Liver (tissue), 9 donors: ENCODE measurements around the gene PCNX3. TPM values are rescaled to one million over a fixed set of nuclear protein-coding genes. Genes with fewer than 3 reads are reported as not detected.

ENCODE experiments used
- DNase-seq: peaks from one replicate; pipeline ENCODE4 v3.0.0-alpha.2; 2017; ENCODE audit warnings: low spot score
- H3K27ac ChIP-seq, 2 donors: one replicate each; pipeline ENCODE4 v1.7.0; 2013; ENCODE audit warnings: inconsistent platforms in 2 of 2, low read length in 2 of 2, control low read depth in 1 of 2, low read depth in 1 of 2, mild to moderate bottlenecking in 1 of 2
- H3K27me3 ChIP-seq, 4 donors: one replicate each; pipeline versions ENCODE4 v1.6.1 to v1.7.0; 2013; ENCODE audit warnings: low read length in 3 of 4, inconsistent platforms in 1 of 4, mild to moderate bottlenecking in 1 of 4, moderate library complexity in 1 of 4; ENCODE audit not compliant: control insufficient read depth in 4 of 4, insufficient read depth in 4 of 4
- H3K36me3 ChIP-seq, 4 donors: one replicate each; pipeline versions ENCODE4 v1.6.1 to v1.7.0; 2013; ENCODE audit warnings: low read length in 3 of 4, mild to moderate bottlenecking in 3 of 4, low read depth in 1 of 4, moderate library complexity in 1 of 4; ENCODE audit not compliant: control insufficient read depth in 4 of 4, insufficient read depth in 3 of 4
- H3K4me1 ChIP-seq, 4 donors: one replicate each; pipeline versions ENCODE4 v1.6.1 to v1.7.0; 2013; ENCODE audit warnings: low read length in 3 of 4, mild to moderate bottlenecking in 3 of 4, moderate library complexity in 1 of 4; ENCODE audit not compliant: control insufficient read depth in 4 of 4, insufficient read depth in 4 of 4
- H3K4me3 ChIP-seq, 3 donors: one replicate each; pipeline versions ENCODE4 v1.6.1 to v1.7.0; 2013; ENCODE audit warnings: low read length in 3 of 3, control low read depth in 1 of 3, low read depth in 1 of 3, mild to moderate bottlenecking in 1 of 3
- H3K9ac ChIP-seq, 2 donors: one replicate each; pipeline ENCODE4 v1.7.0; 2013; ENCODE audit warnings: low read length in 2 of 2, mild to moderate bottlenecking in 2 of 2, moderate library complexity in 2 of 2, control low read depth in 1 of 2, low read depth in 1 of 2
- H3K9me3 ChIP-seq, 4 donors: one replicate each; pipeline versions ENCODE4 v1.6.1 to v1.7.0; 2013; ENCODE audit warnings: low read length in 3 of 4; ENCODE audit not compliant: control insufficient read depth in 4 of 4
- EGR1 ChIP-seq, 2 donors: IDR thresholded peaks; 2 replicates each; pipeline ENCODE4 v1.6.1; 2016 to 2018; ENCODE audit warnings: antibody characterized with exemption in 2 of 2, low read depth in 2 of 2
- FOXA2 ChIP-seq: IDR thresholded peaks from 2 replicates; pipeline ENCODE4 v1.6.1; 2016; ENCODE audit warnings: antibody characterized with exemption
- GABPA ChIP-seq, 2 donors: IDR thresholded peaks in 1 of 2; conservative IDR thresholded peaks in 1 of 2; 2 replicates each; pipeline ENCODE4 v1.6.1; 2016; ENCODE audit warnings: antibody characterized with exemption in 2 of 2, mild to moderate bottlenecking in 1 of 2, moderate library complexity in 1 of 2
- HNF4G ChIP-seq: IDR thresholded peaks from 2 replicates; pipeline ENCODE4 v1.6.1; 2016; ENCODE audit warnings: antibody characterized with exemption
- JUND ChIP-seq, 2 donors: IDR thresholded peaks; 2 replicates each; pipeline ENCODE4 v1.6.1; 2016; ENCODE audit warnings: antibody characterized with exemption in 2 of 2
- NR2F2 ChIP-seq: IDR thresholded peaks from 2 replicates; pipeline ENCODE4 v1.6.1; 2016; ENCODE audit warnings: antibody characterized with exemption
- RAD21 ChIP-seq, 2 donors: IDR thresholded peaks; 2 replicates each; pipeline ENCODE4 v1.6.1; 2016; ENCODE audit warnings: antibody characterized with exemption in 2 of 2, mild to moderate bottlenecking in 2 of 2
- RXRA ChIP-seq, 2 donors: IDR thresholded peaks; 2 replicates each; pipeline ENCODE4 v1.6.1; 2017 to 2018; ENCODE audit warnings: antibody characterized with exemption in 2 of 2, mild to moderate bottlenecking in 1 of 2
- SP1 ChIP-seq: IDR thresholded peaks from 2 replicates; pipeline ENCODE4 v1.6.1; 2018; ENCODE audit warnings: antibody characterized with exemption, mild to moderate bottlenecking
- TAF1 ChIP-seq: conservative IDR thresholded peaks from 2 replicates; pipeline ENCODE4 v1.6.1; 2016; ENCODE audit warnings: antibody characterized with exemption, mild to moderate bottlenecking
- YY1 ChIP-seq: IDR thresholded peaks from 2 replicates; pipeline ENCODE4 v1.6.1; 2016; ENCODE audit warnings: antibody characterized with exemption, mild to moderate bottlenecking
- WGBS: extraction: QIAGEN DNeasy Blood & Tissue Kit; methylation state at CpG from one replicate; pipeline ENCODE4 v1.1.7; 2013; 5-methylcytosine and 5-hydroxymethylcytosine counted together
- polyA plus RNA-seq, 2 donors: library from polyadenylated mRNA; stranded (reverse) in 1 of 2; unstranded in 1 of 2; fragments of 200-250 nt in 1 of 2; fragments of >200 nt in 1 of 2; fragmentation: Nextera tagmentation in 1 of 2; extraction: Ambion mirVana in 1 of 2; gene quantifications; one replicate each; pipeline versions ENCODE4 v1.2.1 to v1.2.3, GENCODE V29; 2013 to 2015
- total RNA-seq, 2 donors: library from RNA; depleted of rRNA; stranded (reverse); fragments of >200 nt; gene quantifications; one replicate each; pipeline ENCODE4 v1.2.3, GENCODE V29; 2014
- TF ChIP-seq, protein P1 (sequence below): IDR thresholded peaks from 2 replicates; pipeline ENCODE4 v1.6.1; 2016; ENCODE audit warnings: antibody characterized with exemption
- TF ChIP-seq, protein P2 (sequence below): fragments of 150-350 bp; IDR thresholded peaks from 2 replicates; pipeline ENCODE4 v1.5.1; 2017; ENCODE audit warnings: improper control_type of control experiment, low read depth, low read length; ENCODE audit not compliant: missing input control
- TF ChIP-seq, protein P3 (sequence below): IDR thresholded peaks from 2 replicates; pipeline ENCODE4 v1.6.1; 2016; ENCODE audit warnings: antibody characterized with exemption
- donor health status: healthy.
- donor health status: healthy.
- donor health status: healthy.
- donor health status: healthy.
- donor health status: healthy.

PCNX3 gene
- total and polyA plus RNA-seq, 4 donors = 4.7 to 13.4 (median 12.1) TPM

GRCh38 chr11:65589444-65590239 lies 25.9 kb upstream of the PCNX3 start:
- no peaks in the 10 kb centered on the region for H3K27me3 ChIP-seq
- no peak overlapping the region for H3K4me3 ChIP-seq
- H3K27ac ChIP-seq = no peak overlapping the region
- H3K4me1 ChIP-seq = peaks cover 0 to 7% (median 0%) of the 10 kb centered on the region in 4 donors
- no peak for TF ChIP-seq GABPA (IDR thresholded peaks at IDR 0.05 in 1 of 2, conservative IDR thresholded peaks at IDR 0.05 in 1 of 2)
- TF ChIP-seq, protein P1, sequence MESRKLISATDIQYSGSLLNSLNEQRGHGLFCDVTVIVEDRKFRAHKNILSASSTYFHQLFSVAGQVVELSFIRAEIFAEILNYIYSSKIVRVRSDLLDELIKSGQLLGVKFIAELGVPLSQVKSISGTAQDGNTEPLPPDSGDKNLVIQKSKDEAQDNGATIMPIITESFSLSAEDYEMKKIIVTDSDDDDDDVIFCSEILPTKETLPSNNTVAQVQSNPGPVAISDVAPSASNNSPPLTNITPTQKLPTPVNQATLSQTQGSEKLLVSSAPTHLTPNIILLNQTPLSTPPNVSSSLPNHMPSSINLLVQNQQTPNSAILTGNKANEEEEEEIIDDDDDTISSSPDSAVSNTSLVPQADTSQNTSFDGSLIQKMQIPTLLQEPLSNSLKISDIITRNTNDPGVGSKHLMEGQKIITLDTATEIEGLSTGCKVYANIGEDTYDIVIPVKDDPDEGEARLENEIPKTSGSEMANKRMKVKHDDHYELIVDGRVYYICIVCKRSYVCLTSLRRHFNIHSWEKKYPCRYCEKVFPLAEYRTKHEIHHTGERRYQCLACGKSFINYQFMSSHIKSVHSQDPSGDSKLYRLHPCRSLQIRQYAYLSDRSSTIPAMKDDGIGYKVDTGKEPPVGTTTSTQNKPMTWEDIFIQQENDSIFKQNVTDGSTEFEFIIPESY = no peak
- no peak for TF ChIP-seq EGR1 (IDR thresholded peaks at IDR 0.05; ENCODE audit: low read depth in 2 of 2)
- TF ChIP-seq JUND (IDR thresholded peaks at IDR 0.05) = no peak
- H3K9me3 ChIP-seq = no peaks in the 10 kb centered on the region
- no peak overlapping the region for H3K9ac ChIP-seq
- H3K36me3 ChIP-seq = peaks cover 0 to 2% (median 0%) of the 10 kb centered on the region in 4 donors
- 84% methylated on average over 9 of the region's 9 CpGs for WGBS
- DNase-seq = no peak

DNA sequence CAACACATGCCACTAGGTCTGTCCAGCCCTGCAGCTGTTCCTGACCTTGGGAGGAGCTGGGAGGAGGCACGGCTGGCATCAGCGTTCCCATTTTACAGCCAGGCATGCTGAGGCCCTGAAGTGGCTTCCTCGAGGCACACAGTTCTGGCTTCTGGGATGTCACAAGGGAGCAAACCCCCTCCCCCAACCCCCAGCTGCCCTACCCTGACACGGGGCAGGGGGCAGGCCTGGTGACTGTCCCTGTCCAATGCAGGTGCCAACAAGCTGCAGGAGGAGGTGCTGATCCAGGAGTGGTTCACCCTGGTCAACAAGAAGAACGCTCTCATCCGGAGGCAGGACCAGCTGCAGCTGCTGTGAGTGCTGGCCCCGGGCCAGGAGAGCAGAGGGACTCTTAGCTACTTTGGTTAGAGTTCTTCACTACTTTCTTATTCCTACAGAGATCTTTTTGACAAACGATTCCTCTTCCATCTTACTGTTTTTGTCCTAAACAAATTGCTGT lies 25.3 kb upstream of the PCNX3 start:
- Histone ChIP-seq H3K4me3 (no peak overlapping the region), H3K9ac (no peak overlapping the region), H3K27ac (no peak overlapping the region), H3K9me3 (no peaks in the 10 kb centered on the region), H3K36me3 (peaks cover 0 to 2% (median 0%) of the 10 kb centered on the region in 4 donors), H3K4me1 (peaks cover 0 to 7% (median 0%) of the 10 kb centered on the region in 4 donors), H3K27me3 (no peaks in the 10 kb centered on the region)
- no peak for DNase-seq
- WGBS = 81% methylated on average over 8 of the region's 8 CpGs
- TF ChIP-seq RXRA (IDR thresholded peaks at IDR 0.05) (no peak), EGR1 (IDR thresholded peaks at IDR 0.05; ENCODE audit: low read depth in 2 of 2) (no peak), FOXA2 (no peak), YY1 (no peak), JUND (IDR thresholded peaks at IDR 0.05) (no peak), TAF1 (no peak), RAD21 (IDR thresholded peaks at IDR 0.05) (no peak), SP1 (no peak), NR2F2 (no peak), HNF4G (no peak)
- TF ChIP-seq, protein P2, sequence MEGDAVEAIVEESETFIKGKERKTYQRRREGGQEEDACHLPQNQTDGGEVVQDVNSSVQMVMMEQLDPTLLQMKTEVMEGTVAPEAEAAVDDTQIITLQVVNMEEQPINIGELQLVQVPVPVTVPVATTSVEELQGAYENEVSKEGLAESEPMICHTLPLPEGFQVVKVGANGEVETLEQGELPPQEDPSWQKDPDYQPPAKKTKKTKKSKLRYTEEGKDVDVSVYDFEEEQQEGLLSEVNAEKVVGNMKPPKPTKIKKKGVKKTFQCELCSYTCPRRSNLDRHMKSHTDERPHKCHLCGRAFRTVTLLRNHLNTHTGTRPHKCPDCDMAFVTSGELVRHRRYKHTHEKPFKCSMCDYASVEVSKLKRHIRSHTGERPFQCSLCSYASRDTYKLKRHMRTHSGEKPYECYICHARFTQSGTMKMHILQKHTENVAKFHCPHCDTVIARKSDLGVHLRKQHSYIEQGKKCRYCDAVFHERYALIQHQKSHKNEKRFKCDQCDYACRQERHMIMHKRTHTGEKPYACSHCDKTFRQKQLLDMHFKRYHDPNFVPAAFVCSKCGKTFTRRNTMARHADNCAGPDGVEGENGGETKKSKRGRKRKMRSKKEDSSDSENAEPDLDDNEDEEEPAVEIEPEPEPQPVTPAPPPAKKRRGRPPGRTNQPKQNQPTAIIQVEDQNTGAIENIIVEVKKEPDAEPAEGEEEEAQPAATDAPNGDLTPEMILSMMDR = no peak
- TF ChIP-seq, protein P3, sequence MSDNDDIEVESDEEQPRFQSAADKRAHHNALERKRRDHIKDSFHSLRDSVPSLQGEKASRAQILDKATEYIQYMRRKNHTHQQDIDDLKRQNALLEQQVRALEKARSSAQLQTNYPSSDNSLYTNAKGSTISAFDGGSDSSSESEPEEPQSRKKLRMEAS = no peak
